ENCODE data around the gene DHRS7.

DHRS7 gene

GRCh38 chr14:60184905-60185555 is 19.8 kb upstream of the DHRS7 start:
- no peak for DNase-seq

- DNase-seq = peak; percentile 71 to 93 (median 83)
Measured at GRCh38 chr14:60184146-60184904, 19.1 kb upstream of the DHRS7 start.

- peak in 3 of 4 experiments; percentile 24 to 43 (median 39) for DNase-seq
Measured at GRCh38 chr14:60183741-60184140, 18.5 kb upstream of the DHRS7 start.

GRCh38 chr14:60183138-60183537 is 17.9 kb upstream of the DHRS7 start:
- peak in 1 of 4 experiments; percentile 9 for DNase-seq

- no peak for DNase-seq
Measured at GRCh38 chr14:60179431-60179869, 14.3 kb upstream of the DHRS7 start.

- DNase-seq = no peak
Measured at GRCh38 chr14:60178820-60179219, 13.6 kb upstream of the DHRS7 start.

GRCh38 chr14:60178164-60178563 is 13.0 kb upstream of the DHRS7 start:
- DNase-seq = no peak

- DNase-seq = no peak
Measured at GRCh38 chr14:60175255-60175902, 10.2 kb upstream of the DHRS7 start.

GRCh38 chr14:60174352-60175254 is 9.4 kb upstream of the DHRS7 start:
- DNase-seq = no peak

GRCh38 chr14:60171690-60172089 is 6.5 kb upstream of the DHRS7 start:
- no peak for DNase-seq

GRCh38 chr14:60170948-60171347 is 5.8 kb upstream of the DHRS7 start:
- no peak for DNase-seq

GRCh38 chr14:60169722-60170121 is 4.5 kb upstream of the DHRS7 start:
- DNase-seq = no peak

GRCh38 chr14:60166142-60166541 is 944 bp upstream of the DHRS7 start:
- DNase-seq = no peak

GRCh38 chr14:60165547-60165876 is 314 bp upstream of the DHRS7 start:
- DNase-seq = no peak

- DNase-seq = peak in 1 of 4 experiments; percentile 6
Measured at GRCh38 chr14:60164404-60164711, 840 bp downstream of the DHRS7 start.

GRCh38 chr14:60163693-60164092 is 1.5 kb downstream of the DHRS7 start:
- no peak for DNase-seq

- DNase-seq = peak; percentile 4 to 37 (median 22)
Measured at GRCh38 chr14:60161196-60162107, 3.7 kb downstream of the DHRS7 start.

- no peak for DNase-seq
Measured at GRCh38 chr14:60160422-60160821, 4.8 kb downstream of the DHRS7 start.

- DNase-seq = no peak
Measured at GRCh38 chr14:60154671-60155070, 10.5 kb downstream of the DHRS7 start.

- DNase-seq = peak; percentile 53 to 69 (median 58)
Measured at GRCh38 chr14:60153991-60154390, 11.2 kb downstream of the DHRS7 start.

- peak; percentile 83 to 93 (median 90) for DNase-seq
Measured at GRCh38 chr14:60151715-60152114, 13.5 kb downstream of the DHRS7 start.

- DNase-seq = no peak
Measured at GRCh38 chr14:60134702-60135101, 30.5 kb downstream of the DHRS7 start.

Data from suppressor macrophage (primary cell).